ENCODE results near the gene KIAA1755.
A peak's percentile ranks its signal among the peaks of the same experiment; 100 is the strongest.
"Not testable (repeated sequence)": the region's sequence is repeated elsewhere in the genome, so short reads cannot be mapped to it uniquely, and the experiment has no call there.

Gene KIAA1755

DNA sequence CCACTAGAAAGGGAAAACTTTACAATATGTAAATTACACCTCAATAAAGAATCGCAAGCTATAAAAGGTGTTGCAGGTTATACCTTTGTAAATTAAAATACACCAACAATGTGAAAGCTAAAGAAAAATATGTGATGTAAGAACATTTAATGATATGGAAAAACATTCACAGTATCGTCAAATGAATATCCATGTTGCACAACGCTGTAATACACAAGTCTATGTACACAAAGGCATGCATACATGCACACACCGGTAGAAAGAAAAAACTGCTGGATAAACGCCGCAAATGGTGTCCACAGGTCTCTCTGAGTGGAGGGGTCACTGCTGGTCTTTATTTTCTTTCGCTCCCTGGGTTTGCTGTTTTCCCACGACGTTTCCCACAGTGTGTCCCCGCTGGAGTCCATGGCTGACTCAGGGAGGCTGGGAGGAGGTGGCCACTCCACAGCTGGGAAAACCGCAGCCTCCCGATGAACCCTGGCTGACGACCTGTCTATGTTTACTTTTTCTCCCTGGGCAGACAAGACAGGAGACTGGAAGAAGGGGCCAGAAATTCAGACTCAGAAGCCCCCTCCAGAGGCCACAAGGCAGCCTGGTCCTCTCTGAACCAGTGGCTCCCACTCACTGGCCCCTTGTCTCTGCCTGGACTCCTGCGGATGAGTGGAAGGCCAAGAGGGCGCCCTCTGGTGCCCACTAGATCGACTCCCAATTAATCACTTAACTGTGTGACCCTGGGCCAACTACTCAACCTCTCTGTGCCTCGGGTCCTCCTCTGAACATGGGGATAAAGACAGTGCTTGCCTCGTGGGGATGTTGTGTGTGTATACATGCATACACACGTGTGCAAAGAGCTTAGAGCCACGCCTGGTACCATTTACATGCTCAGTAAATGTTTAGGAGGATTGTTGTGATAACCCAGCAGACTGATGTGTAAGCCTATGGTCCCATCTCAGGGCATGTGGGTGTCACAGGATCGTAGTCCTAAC, 30.6 kb upstream of the KIAA1755 start:
- DNase-seq (ENCODE audit: low spot score) = peak; percentile 9

DNA sequence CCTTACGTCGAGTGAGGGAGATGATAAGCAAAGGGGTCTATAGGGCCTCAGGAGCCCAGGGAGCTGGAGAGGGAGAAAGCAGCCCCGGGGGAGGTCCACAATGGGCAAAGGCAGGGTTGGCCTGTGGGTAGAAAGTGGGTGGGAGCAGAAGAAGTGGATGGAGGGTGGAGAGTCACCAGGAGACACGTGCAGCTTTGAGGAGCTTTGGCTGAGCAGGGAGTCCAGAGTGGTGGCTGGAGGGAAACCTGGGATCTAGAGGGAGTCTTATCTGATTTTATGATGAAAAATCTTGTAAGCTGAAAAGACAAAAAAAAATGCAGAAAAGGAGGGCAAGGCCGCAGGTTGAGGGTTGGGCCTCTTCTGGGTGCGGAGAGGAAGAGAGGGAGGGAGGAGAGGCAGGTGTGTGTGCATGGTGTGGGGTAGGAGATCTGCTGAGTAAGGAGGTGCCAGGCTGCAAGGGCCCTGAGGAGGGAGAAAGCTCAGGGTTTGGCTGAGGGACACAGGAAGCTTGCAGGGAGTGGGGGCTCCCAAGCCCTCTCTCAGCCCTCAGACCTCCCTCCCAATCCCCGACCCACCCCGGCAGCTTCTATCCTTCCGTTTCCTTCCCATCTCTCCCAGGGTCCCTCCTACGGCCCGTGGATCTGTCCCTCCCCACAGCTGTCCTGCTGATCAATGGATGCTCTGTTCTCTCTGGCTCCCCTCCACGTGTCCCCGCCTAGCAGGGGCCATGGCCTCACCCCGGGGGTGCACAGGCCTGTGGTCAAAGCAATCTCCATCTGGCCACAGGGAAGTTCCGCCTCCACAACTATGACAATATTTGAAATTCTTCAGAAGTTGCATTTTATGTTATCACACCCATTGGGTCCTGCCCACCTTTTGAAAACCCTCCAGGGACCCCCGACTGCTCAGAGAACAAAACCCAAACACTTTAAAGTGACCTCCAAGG, 26.3 kb upstream of the KIAA1755 start:
- no peak for DNase-seq (ENCODE audit: low spot score)

DNA sequence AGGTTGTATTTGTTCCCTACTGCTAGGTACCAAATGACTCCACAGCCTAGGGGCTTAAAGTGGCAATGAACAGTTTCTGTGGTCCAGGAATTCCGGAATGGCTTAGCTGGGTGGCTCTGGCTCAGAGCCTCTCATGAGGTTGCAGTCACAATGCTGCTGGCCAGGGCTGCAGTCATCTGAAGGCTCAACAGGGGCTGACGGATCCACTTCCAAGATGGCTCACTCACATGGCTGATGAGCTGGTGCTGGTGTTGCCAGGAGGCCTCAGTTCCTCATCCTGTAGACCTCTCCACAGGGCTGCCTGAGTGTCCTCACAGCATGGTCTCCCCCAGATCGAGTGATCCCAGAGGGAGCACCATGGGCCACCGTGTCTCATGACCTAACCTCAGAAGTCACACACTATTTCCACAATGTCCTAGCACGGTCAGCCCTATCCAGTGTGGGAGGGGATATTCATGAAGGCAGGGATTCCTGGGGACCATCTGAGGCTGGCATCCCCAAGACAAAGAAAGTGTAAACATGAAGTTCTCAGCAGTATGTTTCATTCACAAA, 24.4 kb upstream of the KIAA1755 start:
- DNase-seq (ENCODE audit: low spot score) = no peak

DNA sequence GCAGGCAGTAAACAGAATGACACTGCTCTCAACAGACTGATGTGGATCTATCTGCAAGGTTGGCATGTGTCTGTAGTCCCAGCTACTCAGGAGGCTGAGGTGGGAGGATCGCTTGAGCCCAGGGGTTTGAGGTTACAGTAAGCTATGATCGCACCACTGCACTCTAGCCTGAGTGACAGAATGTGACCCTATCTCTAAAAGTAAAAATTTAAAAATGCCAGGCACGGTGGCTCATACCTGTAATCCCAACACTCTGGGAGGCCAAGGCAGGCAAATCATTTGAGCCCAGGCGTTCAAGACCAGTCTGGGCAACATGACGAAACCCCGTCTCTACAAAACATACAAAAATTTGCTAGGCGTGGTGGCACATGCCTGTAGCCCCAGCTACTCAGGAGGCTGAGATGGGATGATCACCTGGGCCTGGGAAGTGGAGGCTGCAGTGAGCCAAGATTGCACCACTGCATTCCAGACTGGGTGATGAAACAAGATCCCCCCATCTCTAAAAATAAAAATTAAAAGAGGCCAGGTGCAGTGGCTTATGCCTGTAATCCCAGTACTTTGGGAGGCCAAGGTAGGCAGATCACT, 23.6 kb upstream of the KIAA1755 start:
- not testable (repeated sequence) for DNase-seq (ENCODE audit: low spot score)

DNA sequence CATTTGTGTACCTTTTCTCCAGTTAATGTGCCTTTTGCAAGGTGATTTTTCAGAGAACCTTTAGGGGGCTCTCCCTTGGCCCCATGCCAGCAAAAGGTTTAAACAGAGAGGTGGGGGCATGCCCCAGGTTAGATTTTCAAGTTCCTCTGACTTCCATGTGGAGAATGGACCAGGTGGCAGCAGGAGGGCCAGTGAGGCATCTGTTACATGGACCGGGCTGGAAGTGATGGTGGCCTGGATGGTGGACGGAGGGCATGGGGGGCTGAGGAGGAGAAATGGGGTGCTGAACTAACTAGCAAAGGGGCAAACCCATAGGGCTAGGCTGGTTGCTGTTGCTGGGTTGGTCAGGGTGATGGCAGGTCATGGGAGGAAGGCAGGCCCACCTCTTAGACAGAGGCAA, 22.7 kb upstream of the KIAA1755 start:
- no peak for DNase-seq (ENCODE audit: low spot score)

DNA sequence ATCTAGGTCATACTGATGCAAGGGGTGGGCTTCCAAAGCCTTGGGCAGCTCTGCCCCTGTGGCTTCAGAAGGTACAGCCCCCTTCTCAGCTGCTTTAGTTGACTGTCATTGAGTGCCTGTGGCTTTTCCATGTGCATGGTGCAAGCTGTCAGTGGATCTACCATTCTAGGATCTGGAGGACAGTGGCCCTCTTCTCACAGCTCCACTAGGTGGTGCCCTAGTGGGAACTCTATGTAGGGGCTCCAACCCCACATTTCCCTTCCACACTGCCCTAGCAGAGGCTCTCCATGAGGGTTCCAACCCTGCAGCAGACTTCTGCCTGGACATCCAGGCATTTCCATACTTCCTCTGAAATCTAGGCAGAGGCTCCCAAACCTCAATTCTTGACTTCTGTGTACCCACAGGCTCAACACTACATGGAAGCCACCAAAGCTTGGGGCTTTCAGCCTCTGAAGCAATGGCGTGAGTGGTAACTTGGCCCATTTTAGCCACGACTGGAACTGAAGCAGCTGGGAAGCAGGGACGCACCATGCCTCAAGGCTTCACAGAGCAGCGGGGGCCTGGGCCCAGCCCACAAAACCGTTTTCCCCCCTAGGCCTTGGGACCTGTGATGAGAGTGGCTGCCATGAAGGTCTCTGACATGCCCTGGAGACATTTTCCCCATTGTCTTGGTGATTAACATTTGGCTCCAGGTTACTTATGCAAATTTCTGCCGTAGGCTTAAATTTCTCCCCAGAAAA, 20.8 kb upstream of the KIAA1755 start:
- not testable (repeated sequence) for DNase-seq (ENCODE audit: low spot score)

DNA sequence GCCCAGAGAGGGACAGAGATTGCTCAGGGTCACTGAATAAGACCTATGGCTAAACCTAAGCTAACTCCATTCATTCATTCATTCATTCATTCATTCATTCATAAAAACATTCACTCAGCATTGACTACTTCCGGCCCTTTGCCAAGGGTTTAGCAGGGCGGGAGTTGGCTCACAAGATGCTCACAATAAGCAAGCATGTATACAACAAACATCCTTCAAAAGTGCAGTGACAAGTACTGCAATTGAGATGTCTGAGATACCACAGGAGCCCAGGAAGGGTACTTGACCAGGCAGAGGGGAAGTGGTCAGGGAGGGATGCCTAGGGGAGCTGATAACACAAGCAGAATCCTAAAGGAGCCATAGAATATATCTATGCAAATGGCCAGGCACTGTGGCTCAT, 18.2 kb upstream of the KIAA1755 start:
- DNase-seq (ENCODE audit: low spot score) = no peak

DNA sequence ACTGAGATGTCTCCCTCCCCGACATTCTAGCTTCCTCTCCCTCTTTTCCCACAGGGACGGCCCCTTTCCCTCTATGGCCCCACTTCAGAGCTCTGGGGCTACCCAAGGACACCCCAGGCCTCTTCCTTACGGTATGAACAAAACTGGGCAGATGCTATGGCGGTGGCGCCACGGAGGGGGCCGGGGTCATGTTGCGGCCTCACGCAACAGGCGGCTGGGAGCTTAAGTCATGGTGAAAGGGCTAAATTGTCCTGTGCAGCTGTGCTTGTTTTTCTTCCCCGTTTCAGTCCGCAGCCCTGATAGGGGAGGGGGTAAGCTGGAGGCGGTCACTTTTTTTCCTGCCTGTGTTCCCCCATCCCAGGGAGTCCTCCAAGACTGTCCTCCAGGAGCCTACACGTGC, 17.6 kb upstream of the KIAA1755 start:
- DNase-seq (ENCODE audit: low spot score) = no peak

DNA sequence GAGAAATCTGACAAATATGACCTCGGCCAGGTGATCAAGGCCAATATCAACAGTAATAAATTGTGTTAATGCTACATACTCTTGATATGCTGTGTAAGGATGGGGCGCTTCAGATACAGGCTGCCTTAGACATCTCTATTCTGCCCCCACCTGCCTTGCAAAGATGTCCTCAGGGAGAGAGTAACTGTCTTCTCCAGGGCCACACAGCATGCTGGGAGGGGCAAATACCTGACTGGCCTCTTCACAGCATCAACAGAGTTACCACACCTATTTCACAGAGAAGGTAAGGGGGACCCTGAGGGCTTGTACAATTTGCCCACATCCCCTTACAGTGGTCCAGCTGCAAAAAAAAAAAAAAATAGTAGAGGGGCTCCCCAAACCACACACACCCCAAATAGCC, 17.2 kb upstream of the KIAA1755 start:
- no peak for DNase-seq (ENCODE audit: low spot score)

DNA sequence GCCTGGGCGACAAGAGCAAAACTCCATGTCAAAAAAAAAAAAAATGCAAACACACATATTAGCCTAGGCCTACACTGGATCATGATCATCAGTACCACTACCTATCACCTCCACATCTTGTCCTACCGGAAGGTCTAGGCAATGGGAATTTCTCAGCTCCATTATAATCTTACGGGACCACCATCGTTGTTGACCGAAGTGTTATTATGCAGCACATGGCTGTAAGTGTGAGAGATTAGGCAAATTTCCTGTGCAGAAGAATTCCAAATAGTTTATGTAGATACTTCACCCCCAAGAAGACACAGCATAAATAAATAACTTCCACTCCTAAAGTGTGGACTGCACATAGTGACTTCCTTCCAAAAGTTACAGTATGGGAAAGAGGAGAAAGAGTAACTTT, 16.8 kb upstream of the KIAA1755 start:
- DNase-seq (ENCODE audit: low spot score) = no peak

DNA sequence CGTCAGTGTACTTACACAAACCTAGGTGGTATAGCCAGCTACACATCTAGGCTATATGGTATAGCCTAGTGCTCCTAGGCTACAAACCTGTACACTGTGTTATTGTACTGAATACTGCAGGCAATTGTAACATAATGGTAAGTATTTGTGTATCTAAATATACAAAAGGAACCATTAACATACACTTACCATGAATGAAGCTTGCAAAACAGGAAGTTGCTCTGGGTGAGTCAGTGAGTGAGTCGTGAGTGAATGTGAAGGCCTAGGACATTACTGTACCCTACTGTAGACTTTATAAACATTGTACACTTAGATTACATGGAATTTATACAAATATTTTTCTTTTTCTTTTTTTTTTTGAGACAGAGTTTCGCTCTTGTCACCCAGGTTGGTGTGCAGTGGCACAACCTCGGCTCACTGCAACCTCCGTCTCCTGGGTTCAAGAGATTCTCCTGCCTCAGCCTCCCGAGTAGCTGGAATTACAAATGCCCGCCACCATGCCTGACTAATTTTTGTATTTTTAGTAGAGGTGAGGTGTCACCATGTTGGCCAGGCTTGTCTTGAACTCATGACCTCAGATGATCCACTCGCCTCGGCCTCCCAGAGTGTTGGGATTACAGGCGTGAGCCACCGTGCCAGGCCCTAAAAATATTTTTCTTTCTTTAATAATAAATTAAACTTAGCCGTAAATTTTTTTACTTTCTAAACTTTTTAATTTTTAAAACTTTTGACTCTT, 15.4 kb upstream of the KIAA1755 start:
- DNase-seq (ENCODE audit: low spot score) = no peak

DNA sequence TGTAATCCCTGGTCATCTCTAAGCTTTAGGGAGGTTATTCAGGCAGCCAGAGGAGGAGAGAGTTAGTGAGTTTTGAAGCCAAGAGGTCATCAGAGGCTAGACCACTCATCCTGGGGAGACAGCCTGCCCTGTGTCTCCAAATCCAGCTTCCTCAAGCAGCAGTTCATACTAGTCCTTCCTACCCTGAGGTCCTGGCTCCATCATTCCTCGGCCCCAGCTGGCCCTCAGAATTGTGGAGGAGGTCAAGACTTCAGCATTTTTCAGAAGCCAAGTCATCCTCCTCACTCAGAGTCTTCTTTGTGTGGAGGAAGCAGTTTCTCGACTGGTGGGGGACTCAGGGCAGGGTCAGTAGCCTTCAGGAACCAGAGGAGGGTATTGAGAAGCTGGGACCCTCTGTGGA, 12.4 kb upstream of the KIAA1755 start:
- no peak for DNase-seq (ENCODE audit: low spot score)

DNA sequence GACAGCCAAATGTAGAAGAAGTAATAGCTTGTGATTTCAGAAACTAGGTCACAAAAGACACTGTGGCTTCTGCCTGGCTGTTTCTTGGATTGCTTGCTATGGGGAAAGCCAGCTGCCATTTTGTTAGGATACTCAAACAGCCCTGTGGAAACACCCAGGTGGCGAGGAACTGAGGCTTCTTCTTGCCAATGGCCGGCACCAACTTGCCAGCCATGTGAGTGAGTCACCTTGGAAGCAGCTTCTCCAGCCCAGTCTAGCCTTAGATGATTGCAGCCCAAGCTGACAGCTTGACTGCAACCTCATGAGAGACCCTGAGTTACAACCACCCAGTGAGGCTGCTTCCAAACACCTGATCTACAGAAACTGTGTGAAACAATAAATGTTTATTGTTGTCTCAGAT, 11.9 kb upstream of the KIAA1755 start:
- DNase-seq (ENCODE audit: low spot score) = no peak

DNA sequence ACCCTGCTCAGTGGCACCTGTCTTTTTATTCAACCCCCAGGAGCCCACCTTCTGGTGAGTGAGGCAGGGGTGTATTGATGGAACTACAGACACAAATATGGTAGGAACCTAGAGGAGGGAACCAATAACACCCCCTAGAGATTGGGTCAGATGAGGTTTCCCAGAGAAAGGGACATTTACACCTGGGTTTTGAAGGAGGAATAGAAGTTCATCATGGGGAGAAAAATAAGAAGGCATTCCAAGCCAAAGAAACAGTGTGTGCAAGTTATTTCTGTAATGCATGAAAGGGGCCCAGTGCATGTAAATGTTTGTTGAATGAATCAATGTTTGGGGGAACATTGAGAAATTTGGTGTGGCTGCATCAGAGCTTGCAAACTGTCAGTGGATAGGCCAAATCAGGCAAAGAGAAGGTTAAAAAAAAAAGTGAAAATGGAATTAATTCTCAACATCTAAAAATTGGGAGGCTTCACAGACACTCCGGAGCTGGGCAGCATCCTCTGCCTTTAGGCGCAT, 11.1 kb upstream of the KIAA1755 start:
- no peak for DNase-seq (ENCODE audit: low spot score)

DNA sequence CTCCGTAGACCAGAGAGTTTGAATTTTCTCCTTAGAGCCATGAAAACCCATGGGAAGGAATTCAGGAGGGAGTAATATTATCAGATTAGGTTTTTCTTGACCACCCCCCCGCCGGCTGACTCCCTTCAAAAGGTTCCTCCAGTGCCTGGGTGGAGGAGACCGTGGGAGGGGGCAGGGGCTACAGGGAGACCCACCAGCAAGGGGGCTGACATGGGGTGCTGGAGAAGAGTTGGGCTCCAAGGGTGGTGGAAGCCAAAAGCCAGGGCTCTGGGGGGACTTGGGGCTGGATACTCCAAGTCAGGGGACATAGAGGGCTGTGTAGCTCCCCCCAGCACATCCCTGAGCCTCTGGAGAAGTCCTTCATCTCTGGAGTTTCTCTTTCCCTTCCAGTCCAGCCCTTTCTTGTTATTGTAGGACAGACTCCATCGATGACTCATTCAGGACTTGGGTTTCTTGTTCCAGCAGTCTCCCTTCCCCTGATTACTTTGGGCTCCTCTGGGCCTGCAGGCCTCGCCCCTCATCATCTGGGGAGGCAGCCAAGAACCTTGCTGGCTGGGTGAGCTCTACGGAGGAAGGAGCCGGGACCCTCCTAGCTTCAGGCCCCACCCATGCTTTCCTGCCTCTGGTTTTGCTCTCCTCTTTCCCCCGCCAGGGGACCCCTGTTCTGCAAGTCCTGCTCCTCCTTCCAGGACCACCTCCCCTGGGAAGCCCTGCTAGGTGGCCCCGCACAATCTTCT, 10.5 kb upstream of the KIAA1755 start:
- no peak for DNase-seq (ENCODE audit: low spot score)

DNA sequence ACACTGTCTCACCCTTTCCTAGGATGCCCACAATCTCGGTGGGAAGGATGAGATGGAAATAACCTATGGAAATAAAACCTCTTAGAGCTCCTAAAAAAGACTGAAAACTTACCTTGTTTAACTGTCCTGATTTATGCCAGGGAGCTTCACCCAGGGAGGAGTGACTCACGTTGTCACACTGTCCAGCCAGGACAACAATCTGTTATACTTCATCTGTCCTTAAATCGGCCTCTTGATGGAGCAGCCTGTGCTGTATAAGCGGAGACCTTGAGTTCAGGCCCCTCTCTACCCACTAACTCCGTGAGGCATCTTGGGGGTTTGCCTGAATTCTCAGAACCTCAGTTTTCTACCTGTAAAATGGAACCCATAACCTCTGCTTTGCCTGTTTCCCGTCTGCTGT, 9.2 kb upstream of the KIAA1755 start:
- no peak for DNase-seq (ENCODE audit: low spot score)

DNA sequence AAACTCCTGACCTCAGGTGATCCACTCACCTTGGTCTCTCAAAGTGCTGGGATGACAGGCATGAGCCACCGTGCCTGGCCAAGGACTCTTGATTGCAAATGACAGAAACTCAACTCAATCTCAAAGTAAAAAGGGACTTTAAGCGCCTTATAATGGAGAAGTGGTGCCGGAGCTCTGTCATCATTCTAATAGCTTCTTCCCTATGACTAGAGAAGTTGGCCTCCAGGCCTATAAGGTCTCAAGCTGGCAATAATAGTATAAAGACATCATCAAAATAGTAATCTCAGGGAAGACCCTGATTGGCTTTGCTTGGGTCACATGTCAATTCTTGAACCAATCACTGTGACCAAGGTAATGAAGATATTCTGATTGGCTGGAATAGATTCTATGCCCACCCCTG, 8.5 kb upstream of the KIAA1755 start:
- DNase-seq (ENCODE audit: low spot score) = no peak

DNA sequence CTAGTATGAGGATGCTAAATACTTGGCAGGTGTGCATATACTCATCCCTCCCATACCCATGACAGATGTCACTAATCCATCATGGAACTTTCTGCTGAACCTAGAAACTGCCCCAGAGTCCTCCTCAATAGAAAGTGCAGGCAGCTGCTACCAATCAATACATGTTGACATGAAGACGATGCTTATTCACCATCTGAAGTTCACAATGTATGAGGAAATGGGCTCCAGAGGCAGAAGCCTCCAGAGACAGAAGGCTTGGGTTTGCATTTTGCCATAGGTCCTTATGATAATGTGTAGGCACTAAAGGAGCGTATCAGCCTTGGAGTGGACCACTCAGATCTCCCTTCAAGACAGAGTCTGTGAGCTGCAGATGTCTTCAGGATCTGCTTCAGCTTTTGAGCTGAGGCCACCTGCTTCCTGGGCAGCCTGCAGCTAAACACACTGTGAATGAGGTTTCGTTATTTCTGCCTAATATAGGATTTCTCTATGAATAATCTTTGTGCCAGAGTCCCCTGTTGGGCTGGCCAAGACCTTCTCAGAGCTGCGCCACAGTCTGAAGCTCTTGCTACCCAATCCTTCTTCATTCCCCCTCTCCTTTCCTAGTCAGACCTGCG, 7.5 kb upstream of the KIAA1755 start:
- DNase-seq (ENCODE audit: low spot score) = no peak

DNA sequence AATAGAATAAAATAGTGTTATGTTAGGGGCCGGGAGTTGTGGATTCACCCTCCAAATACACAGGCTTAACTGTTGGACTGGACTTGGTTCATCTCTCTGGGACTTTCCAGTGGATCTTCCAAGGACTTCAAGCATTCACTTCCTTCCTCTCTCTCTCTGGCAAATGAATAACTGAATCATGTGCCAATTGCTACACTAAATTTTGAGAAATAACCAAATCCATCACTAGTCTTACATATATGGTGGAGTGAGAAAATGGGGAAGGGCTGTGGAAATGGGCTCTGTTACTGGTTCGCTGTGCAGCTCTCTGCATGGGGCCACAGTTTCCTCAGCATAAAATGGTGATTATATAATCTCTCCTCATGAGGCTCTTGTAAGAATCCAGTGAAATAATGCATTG, 6.8 kb upstream of the KIAA1755 start:
- no peak for DNase-seq (ENCODE audit: low spot score)

All from hematopoietic multipotent progenitor cell treated with erythropoietin and hydrocortisone succinate and interleukin-3 and kit ligand, for 15 days (in vitro differentiated cells).